GM19397 (cell line): ENCODE measurements around the gene VKORC1.

ENCODE experiments used
- ATAC-seq: cut with Tn5 transposase; IDR thresholded peaks from one replicate; pipeline ENCODE4 v1.9.1; 2021; ENCODE audit warnings: mild to moderate bottlenecking, moderate library complexity; ENCODE audit not compliant: unreplicated experiment

The VKORC1 gene

DNA sequence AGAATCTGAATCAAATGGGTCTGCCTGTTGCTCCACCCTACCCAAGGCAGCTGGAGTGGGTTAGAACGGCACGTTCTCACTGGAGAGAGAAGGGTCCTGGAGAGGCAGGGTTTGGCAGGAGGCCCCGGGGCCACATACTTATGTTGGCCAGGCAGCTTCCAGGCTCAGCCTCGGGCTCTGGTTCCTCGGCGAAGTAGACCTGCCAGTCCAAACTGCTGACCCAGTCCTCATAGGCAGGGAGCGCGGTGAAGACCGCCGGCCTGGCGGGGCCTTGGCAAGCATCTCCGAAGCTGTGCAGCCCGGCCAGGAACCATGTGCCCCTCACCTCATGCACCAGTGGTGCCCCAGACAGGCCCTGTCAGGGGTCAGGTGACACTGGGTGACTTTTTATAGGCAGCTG lies 10.6 kb downstream of the VKORC1 start:
- ATAC-seq = no peak

DNA sequence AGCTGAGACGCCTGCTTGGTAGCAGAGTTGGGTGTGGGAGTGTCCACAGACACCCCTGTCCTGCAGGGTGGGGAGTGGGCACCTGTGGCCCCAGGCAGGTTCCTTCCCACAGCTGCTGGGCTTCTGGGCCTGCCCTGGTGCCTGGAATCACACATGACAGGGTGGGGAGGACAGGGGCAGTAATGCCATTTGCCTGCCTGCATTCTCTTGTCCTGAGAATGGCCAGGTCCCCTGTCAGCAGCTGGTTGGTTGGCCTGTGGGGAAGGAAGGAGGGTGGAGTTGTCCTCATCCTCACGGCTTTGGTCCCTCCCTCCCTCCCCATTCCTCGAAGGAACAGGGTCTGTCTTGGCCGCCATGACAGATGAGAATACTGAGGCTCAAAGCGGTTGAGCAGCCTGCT lies 11.0 kb downstream of the VKORC1 start:
- no peak for ATAC-seq

DNA sequence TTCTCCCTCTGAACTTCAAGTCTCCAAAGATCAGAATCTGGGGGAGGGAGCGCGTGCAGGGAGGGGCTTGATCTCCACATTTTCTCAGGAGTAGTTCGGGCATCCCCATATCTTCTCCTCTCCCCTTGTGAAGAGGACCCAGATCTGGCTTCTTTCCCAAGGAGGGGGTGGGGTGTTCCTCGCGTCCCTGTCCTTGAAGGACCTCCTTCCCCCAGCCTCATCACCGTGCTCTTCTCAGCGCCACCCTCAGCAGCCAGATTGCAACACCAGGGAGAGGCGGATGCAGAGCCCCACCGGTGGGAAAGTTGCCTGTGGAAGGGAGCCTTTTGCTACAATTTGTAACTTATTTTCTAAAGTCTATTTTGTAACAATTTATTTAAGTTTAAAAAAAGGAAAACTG lies 11.5 kb downstream of the VKORC1 start:
- ATAC-seq = no peak

GRCh38 chr16:31082368-31083045 lies 12.1 kb downstream of the VKORC1 start:
- ATAC-seq = no peak

DNA sequence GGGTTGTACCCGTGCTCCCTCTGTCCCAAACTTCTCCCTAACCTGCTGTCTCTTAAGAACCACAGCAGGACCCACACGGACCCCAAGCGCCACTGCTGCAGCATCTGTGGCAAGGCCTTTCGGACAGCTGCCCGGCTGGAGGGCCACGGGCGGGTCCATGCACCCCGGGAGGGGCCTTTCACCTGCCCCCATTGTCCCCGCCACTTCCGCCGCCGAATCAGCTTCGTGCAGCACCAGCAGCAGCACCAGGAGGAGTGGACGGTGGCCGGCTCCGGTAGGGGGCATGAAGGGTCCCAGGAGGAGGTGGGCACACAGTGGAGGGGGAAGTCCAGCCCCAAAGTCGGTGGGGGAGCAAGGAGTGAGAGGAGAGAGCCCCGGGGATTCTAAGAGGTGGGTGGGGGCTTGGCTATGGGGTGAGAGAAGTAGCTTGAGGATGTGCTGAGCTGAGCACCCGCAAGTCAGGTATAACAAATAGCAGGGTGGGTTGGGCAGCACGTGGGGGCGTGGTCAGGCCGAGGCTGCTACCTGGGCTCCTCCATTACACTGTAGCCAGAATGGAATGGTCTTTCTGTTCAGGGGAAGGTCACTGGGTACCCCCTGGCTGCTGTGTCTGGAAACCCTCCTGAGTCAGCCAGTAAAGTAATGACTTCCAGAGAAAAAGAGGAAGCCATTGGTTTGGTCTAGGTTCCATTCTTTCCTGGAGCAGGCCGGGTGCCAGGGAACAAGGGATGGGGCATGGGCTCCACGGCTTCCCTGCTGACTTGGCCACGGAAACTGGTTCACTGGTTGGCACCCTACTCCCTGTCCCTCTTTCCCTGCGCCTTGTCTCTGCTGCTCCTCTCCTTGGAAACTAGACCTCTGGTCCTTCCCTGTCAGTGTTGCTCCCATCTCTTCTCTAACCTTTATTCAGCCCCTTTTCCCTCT lies 12.9 kb downstream of the VKORC1 start:
- no peak for ATAC-seq

DNA sequence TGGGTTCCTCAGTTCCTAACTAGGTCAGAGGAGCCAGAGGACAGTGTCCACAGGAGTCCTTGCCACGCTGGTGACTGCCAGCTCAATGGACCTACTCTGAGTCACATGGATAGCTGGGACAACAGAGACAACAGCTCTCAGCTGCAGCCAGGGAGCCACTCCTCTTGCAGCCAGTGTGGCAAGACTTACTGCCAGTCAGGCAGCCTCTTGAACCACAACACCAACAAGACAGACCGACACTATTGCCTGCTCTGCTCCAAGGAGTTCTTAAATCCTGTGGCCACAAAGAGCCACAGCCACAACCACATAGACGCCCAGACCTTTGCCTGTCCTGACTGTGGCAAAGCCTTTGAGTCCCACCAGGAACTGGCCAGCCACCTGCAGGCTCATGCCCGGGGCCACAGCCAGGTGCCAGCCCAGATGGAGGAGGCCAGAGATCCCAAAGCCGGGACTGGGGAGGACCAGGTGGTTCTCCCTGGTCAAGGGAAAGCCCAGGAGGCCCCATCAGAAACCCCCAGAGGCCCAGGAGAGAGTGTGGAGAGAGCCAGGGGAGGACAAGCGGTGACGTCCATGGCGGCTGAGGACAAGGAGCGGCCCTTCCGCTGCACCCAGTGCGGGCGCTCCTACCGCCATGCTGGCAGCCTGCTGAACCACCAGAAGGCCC lies 13.7 kb downstream of the VKORC1 start:
- ATAC-seq = no peak

GRCh38 chr16:31080035-31080629 lies 14.5 kb downstream of the VKORC1 start:
- no peak for ATAC-seq

GRCh38 chr16:31079342-31079944 lies 15.2 kb downstream of the VKORC1 start:
- ATAC-seq = no peak

DNA sequence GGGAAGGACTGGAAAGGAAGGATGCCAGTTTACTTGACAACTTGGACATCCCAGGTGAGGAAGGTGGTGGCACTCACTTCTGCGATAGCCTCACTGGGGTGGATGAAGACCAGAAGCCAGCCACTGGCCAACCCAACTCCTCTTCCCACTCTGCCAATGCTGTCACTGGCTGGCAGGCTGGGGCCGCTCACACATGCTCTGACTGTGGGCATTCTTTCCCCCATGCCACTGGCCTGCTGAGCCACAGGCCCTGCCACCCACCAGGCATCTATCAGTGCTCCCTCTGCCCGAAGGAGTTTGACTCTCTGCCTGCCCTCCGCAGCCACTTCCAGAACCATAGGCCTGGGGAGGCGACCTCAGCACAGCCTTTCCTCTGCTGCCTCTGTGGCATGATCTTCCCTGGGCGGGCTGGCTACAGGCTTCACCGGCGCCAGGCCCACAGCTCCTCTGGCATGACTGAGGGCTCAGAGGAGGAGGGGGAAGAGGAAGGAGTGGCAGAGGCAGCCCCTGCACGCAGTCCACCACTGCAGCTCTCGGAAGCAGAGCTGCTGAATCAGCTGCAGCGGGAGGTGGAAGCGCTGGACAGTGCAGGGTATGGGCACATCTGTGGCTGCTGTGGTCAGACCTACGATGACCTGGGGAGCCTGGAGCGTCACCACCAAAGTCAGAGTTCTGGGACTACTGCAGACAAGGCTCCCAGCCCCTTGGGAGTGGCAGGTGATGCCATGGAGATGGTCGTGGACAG lies 15.8 kb downstream of the VKORC1 start:
- no peak for ATAC-seq

GRCh38 chr16:31077592-31078396 lies 16.8 kb downstream of the VKORC1 start:
- ATAC-seq = no peak

DNA sequence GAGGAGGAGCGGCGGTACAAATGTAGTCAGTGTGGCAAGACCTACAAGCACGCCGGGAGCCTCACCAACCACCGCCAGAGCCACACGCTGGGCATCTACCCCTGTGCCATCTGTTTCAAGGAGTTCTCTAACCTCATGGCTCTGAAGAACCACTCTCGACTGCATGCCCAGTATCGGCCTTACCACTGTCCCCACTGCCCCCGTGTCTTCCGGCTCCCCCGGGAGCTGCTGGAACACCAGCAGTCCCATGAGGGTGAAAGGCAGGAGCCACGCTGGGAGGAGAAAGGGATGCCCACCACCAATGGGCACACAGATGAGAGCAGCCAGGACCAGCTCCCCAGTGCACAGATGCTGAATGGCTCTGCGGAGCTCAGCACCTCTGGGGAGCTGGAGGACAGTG lies 17.6 kb downstream of the VKORC1 start:
- no peak for ATAC-seq

DNA sequence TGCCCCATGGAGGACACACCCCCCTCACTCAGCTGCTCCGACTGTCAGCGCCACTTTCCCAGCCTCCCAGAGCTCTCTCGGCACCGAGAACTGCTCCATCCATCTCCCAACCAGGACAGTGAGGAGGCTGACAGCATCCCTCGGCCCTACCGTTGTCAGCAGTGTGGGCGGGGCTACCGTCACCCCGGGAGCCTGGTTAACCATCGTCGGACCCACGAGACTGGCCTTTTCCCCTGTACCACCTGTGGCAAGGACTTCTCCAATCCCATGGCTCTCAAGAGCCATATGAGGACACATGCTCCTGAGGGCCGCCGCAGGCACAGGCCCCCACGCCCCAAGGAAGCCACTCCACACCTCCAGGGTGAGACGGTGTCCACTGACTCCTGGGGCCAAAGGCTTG lies 18.3 kb downstream of the VKORC1 start:
- no peak for ATAC-seq

GRCh38 chr16:31074814-31075183 lies 19.8 kb downstream of the VKORC1 start:
- ATAC-seq = no peak

GRCh38 chr16:31073970-31074813 lies 20.4 kb downstream of the VKORC1 start, which contains the start of the genes ZNF646 and ZNF668:
ZNF646 (plus strand) TSS chr16:31074422; CDS start chr16:31076325, 1,903 bp downstream.
ZNF668 (minus strand) TSS chr16:31074240; CDS start chr16:31064459, 9,781 bp downstream.
- peak; percentile 73 for ATAC-seq

DNA sequence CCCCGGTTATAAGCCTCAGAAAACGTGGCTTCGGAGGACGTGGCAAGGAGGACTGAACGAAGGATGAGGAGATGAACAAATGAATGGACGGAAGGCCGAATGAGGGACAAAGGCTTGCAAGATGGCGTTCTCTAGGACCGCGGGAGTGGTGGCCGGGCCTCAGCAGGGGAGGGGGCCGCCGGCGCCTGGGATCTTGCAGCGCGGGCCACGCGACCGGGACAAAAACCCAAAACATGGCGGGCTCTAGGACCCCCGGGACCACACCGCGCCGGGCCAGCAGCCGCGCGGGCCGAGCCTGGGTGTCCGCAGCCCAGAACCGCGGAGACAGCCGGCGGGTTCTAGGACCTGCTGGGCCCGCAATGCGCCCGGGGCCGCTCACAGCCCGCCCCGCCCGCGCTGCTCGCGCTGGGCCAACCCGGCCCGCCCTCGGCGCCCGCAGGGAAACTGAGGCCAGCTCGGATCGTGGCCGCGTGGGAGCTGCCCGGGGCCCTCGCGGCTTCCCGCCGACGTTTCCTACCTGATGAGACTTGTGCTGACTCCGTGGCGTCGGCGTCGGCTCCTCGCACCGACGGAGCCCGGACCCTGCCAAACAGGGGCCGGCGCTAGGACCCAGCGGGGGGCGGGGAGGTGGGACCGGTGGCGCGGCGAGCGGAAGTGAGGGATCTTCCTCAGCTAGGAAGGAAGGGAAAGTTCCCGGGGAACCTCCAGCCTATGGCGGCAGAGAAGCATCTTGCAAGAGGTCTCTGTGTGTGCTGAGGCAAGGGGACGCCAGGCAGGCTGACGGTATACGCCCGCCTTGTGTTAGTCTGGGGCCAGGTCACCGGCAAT lies 21.2 kb downstream of the VKORC1 start:
- ATAC-seq = peak; percentile 55

DNA sequence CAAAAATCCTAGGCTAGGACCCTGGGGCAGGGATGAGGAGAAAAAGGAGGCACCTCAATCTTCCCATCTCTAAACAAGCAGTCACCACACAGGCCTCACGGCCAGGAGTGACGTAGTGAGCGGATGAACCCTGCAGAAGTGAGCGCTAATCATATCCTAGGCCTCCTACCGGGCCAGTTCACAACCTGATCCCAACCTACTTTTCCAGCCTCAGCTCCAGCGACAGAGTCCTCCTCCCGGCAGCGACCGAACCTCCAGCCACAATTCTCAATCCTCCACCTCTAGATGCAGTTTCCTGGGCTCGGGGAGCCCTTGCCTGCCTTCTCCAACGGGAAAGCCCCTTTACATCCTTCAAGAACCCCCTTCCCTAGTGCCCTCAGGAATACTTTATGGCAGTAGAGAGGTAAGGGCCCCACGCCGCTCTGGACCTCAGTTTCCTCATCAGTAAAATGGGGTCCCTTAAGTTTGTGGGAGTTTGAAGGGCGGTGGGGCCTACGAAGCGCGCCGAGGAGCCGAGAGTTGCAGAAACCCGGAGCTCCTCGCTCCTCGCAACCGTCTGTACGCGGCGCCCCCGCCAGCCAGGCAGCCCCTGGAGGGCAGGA lies 22.0 kb downstream of the VKORC1 start:
- ATAC-seq = no peak

DNA sequence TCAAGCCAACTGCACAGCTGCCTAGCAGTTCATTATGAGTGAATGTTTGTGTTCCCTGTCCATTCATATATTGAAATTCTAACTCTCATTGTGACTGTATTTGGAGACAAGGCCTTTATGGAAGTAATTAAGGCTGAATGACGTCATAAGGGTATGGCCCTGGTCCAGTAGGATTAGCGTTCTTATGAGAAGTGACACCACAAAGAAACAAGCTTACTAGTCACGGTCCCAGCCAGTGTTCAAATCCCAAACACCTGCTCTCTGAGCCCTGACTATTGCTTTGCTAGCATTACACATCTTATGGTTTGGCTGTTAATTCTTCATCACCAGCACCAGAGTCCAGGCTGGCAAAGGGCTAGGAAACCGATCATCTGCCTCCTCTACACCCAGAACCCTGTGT lies 22.7 kb downstream of the VKORC1 start:
- no peak for ATAC-seq
